GM12875 (cell line): ENCODE data around the gene ZBTB16.

Experiments used
- H3K4me3 ChIP-seq: one replicate; pipeline ENCODE4 v1.5.1; 2011; ENCODE audit warnings: low read depth, low read length, control low read depth
- CTCF ChIP-seq: IDR thresholded peaks from 2 replicates; pipeline ENCODE4 v1.5.1; 2011; ENCODE audit warnings: low read depth, mild to moderate bottlenecking, control low read depth, inconsistent platforms, low read length, moderate library complexity, borderline replicate concordance; ENCODE audit not compliant: insufficient read depth

ZBTB16 gene

GRCh38 chr11:114092478-114092877, 33.0 kb downstream of the ZBTB16 start:
- no peak overlapping the region for H3K4me3 ChIP-seq
- TF ChIP-seq CTCF, result no peak

- no peak for TF ChIP-seq CTCF
- H3K4me3 ChIP-seq, result no peak overlapping the region
Measured at GRCh38 chr11:114092953-114093352, 33.4 kb downstream of the ZBTB16 start.

GRCh38 chr11:114094516-114094915, 35.0 kb downstream of the ZBTB16 start:
- no peak for TF ChIP-seq CTCF
- H3K4me3 ChIP-seq, result no peak overlapping the region

- no peak overlapping the region for H3K4me3 ChIP-seq
- no peak for TF ChIP-seq CTCF
Measured at GRCh38 chr11:114095899-114096298, 36.4 kb downstream of the ZBTB16 start.

- H3K4me3 ChIP-seq, result no peak overlapping the region
- TF ChIP-seq CTCF, result no peak
Measured at GRCh38 chr11:114097832-114098231, 38.3 kb downstream of the ZBTB16 start.

- TF ChIP-seq CTCF, result no peak
- no peak overlapping the region for H3K4me3 ChIP-seq
Measured at GRCh38 chr11:114098927-114099326, 39.4 kb downstream of the ZBTB16 start.

- no peak overlapping the region for H3K4me3 ChIP-seq
- no peak for TF ChIP-seq CTCF
Measured at GRCh38 chr11:114099392-114100178, 40.1 kb downstream of the ZBTB16 start.
